WERI-Rb-1 (cell line): ENCODE measurements around the gene ERVH48-1.
"Not testable (repeated sequence)": the region's sequence is repeated elsewhere in the genome, so short reads cannot be mapped to it uniquely, and the experiment has no call there.

Experiments used
- DNase-seq: peaks from one replicate; pipeline ENCODE4 v3.0.0-alpha.2; 2020
- H3K27ac ChIP-seq: fragments of 250-450 bp; sonication (Bioruptor Pico); 2 replicates; pipeline ENCODE4 v1.5.1; 2020; ENCODE audit warnings: mild to moderate bottlenecking, moderate library complexity
- H3K27me3 ChIP-seq: fragments of 250-450 bp; sonication (Bioruptor Pico); 2 replicates; pipeline ENCODE4 v1.5.1; 2021; ENCODE audit warnings: mild to moderate bottlenecking, low read depth, moderate library complexity; ENCODE audit not compliant: insufficient read depth, severe bottlenecking
- H3K36me3 ChIP-seq: fragments of 250-450 bp; sonication (Bioruptor Pico); 2 replicates; pipeline ENCODE4 v1.5.1; 2020; ENCODE audit warnings: mild to moderate bottlenecking, moderate library complexity
- H3K4me3 ChIP-seq: 2 replicates; pipeline ENCODE4 v1.5.1; 2011; ENCODE audit warnings: low read depth, mild to moderate bottlenecking, control low read depth, low read length
- H3K9me3 ChIP-seq: fragments of 250-450 bp; sonication (Bioruptor Pico); 2 replicates; pipeline ENCODE4 v1.5.1; 2021; ENCODE audit warnings: mild to moderate bottlenecking, moderate library complexity; ENCODE audit not compliant: severe bottlenecking
- CTCF ChIP-seq: IDR thresholded peaks from 2 replicates; pipeline ENCODE4 v1.5.1; 2011; ENCODE audit warnings: low read depth, mild to moderate bottlenecking, control low read depth, inconsistent platforms, low read length

ERVH48-1 gene

GRCh38 chr21:42931560-42932235, 6.3 kb upstream of the ERVH48-1 start:
- no peak for DNase-seq
- Histone ChIP-seq H3K27me3 (no peaks in the 10 kb centered on the region), H3K27ac (no peak overlapping the region), H3K4me3 (no peak overlapping the region), H3K36me3 (no peaks in the 10 kb centered on the region), H3K9me3 (no peaks in the 10 kb centered on the region)
- no peak for TF ChIP-seq CTCF

- no peak overlapping the region for H3K27ac ChIP-seq
- DNase-seq = no peak
- TF ChIP-seq CTCF = no peak
These were observed 4.5 kb upstream of the ERVH48-1 start for GRCh38 chr21:42929969-42930368.

GRCh38 chr21:42927474-42928200, 2.2 kb upstream of the ERVH48-1 start:
- not testable (repeated sequence) for H3K36me3 ChIP-seq, DNase-seq, H3K9me3 ChIP-seq, H3K27me3 ChIP-seq, H3K27ac ChIP-seq, H3K4me3 ChIP-seq

More at GRCh38 chr21:42929969-42930368, 4.5 kb upstream of the ERVH48-1 start:
- Histone ChIP-seq H3K4me3 (no peak overlapping the region), H3K36me3 (no peaks in the 10 kb centered on the region), H3K27me3 (no peaks in the 10 kb centered on the region), H3K9me3 (no peaks in the 10 kb centered on the region)

- Histone ChIP-seq H3K27ac (peak overlapping the region; percentile 76), H3K36me3 (no peaks in the 10 kb centered on the region), H3K9me3 (peaks cover 3% of the 10 kb centered on the region), H3K4me3 (no peak overlapping the region), H3K27me3 (no peaks in the 10 kb centered on the region)
- no peak for TF ChIP-seq CTCF
- DNase-seq = no peak
These were observed 1.0 kb downstream of the ERVH48-1 start for GRCh38 chr21:42924433-42924751.

- peak overlapping the region; percentile 76 for H3K27ac ChIP-seq
- TF ChIP-seq CTCF = peak; percentile 82
- H3K9me3 ChIP-seq = peaks cover 3% of the 10 kb centered on the region
- no peaks in the 10 kb centered on the region for H3K27me3 ChIP-seq
- H3K4me3 ChIP-seq = no peak overlapping the region
- peak; percentile 94 for DNase-seq
- H3K36me3 ChIP-seq = no peaks in the 10 kb centered on the region
These were observed 1.6 kb downstream of the ERVH48-1 start for GRCh38 chr21:42923553-42924432.

GRCh38 chr21:42922918-42923317, 2.5 kb downstream of the ERVH48-1 start:
- no peak for DNase-seq
- no peak for TF ChIP-seq CTCF
- Histone ChIP-seq H3K27ac (no peak overlapping the region), H3K36me3 (no peaks in the 10 kb centered on the region), H3K4me3 (no peak overlapping the region), H3K27me3 (no peaks in the 10 kb centered on the region), H3K9me3 (peaks cover 3% of the 10 kb centered on the region)
